ENCODE measurements around the gene TRIM56.
A peak's percentile ranks its signal among the peaks of the same experiment; 100 is the strongest.
"Not testable (repeated sequence)": the region's sequence is repeated elsewhere in the genome, so short reads cannot be mapped to it uniquely, and the experiment has no call there.

TRIM56 gene

GRCh38 chr7:101071362-101072104, 13.7 kb upstream of the TRIM56 start:
- H3K4me1 ChIP-seq (ENCODE audit: control insufficient read depth, insufficient read depth, low read length); H3K4me3 ChIP-seq (ENCODE audit: low read length in 2 of 2): not testable (repeated sequence)

GRCh38 chr7:101075646-101076045, 9.6 kb upstream of the TRIM56 start:
- no peaks in the 10 kb centered on the region for H3K9me3 ChIP-seq (ENCODE audit: control insufficient read depth in 2 of 2, low read length in 2 of 2)
- no peak overlapping the region for H3K4me3 ChIP-seq (ENCODE audit: low read length in 2 of 2)
- peaks cover 0 to 4% of the 10 kb centered on the region in 2 donors for H3K27me3 ChIP-seq (ENCODE audit: control insufficient read depth in 1 of 2, insufficient read depth in 2 of 2, low read length in 2 of 2)
- H3K4me1 ChIP-seq (ENCODE audit: control insufficient read depth, insufficient read depth, low read length), result no peaks in the 10 kb centered on the region
- no peak overlapping the region for H3K9ac ChIP-seq (ENCODE audit: low read length in 2 of 2)
- no peaks in the 10 kb centered on the region for H3K36me3 ChIP-seq (ENCODE audit: control insufficient read depth in 2 of 2, insufficient read depth in 2 of 2, low read length in 2 of 2)
- no peak overlapping the region for H3K27ac ChIP-seq (ENCODE audit: low read length)

More at GRCh38 chr7:101071362-101072104, 13.7 kb upstream of the TRIM56 start:
- not testable (repeated sequence) for H3K27ac ChIP-seq (ENCODE audit: low read length); H3K36me3 ChIP-seq (ENCODE audit: control insufficient read depth in 2 of 2, insufficient read depth in 2 of 2, low read length in 2 of 2); H3K9ac ChIP-seq (ENCODE audit: low read length in 2 of 2); H3K27me3 ChIP-seq (ENCODE audit: control insufficient read depth in 1 of 2, insufficient read depth in 2 of 2, low read length in 2 of 2); H3K9me3 ChIP-seq (ENCODE audit: control insufficient read depth in 2 of 2, low read length in 2 of 2)

GRCh38 chr7:101076183-101076582, 9.1 kb upstream of the TRIM56 start:
- H3K4me3 ChIP-seq (ENCODE audit: low read length in 2 of 2); H3K9ac ChIP-seq (ENCODE audit: low read length in 2 of 2); H3K27ac ChIP-seq (ENCODE audit: low read length); H3K9me3 ChIP-seq (ENCODE audit: control insufficient read depth in 2 of 2, low read length in 2 of 2); H3K4me1 ChIP-seq (ENCODE audit: control insufficient read depth, insufficient read depth, low read length); H3K36me3 ChIP-seq (ENCODE audit: control insufficient read depth in 2 of 2, insufficient read depth in 2 of 2, low read length in 2 of 2); H3K27me3 ChIP-seq (ENCODE audit: control insufficient read depth in 1 of 2, insufficient read depth in 2 of 2, low read length in 2 of 2): not testable (repeated sequence)

GRCh38 chr7:101077303-101078086, 7.8 kb upstream of the TRIM56 start:
- H3K4me1 ChIP-seq (ENCODE audit: control insufficient read depth, insufficient read depth, low read length), result no peaks in the 10 kb centered on the region

GRCh38 chr7:101081432-101081831, 3.8 kb upstream of the TRIM56 start:
- no peak overlapping the region for H3K27ac ChIP-seq (ENCODE audit: low read length)
- H3K4me1 ChIP-seq (ENCODE audit: control insufficient read depth, insufficient read depth, low read length), result peaks cover 14% of the 10 kb centered on the region
- no peaks in the 10 kb centered on the region for H3K9me3 ChIP-seq (ENCODE audit: control insufficient read depth in 2 of 2, low read length in 2 of 2)
- no peak overlapping the region for H3K4me3 ChIP-seq (ENCODE audit: low read length in 2 of 2)
- H3K9ac ChIP-seq (ENCODE audit: low read length in 2 of 2), result no peak overlapping the region
- no peaks in the 10 kb centered on the region for H3K36me3 ChIP-seq (ENCODE audit: control insufficient read depth in 2 of 2, insufficient read depth in 2 of 2, low read length in 2 of 2)
- H3K27me3 ChIP-seq (ENCODE audit: control insufficient read depth in 1 of 2, insufficient read depth in 2 of 2, low read length in 2 of 2), result peaks cover 0 to 2% of the 10 kb centered on the region in 2 donors

More at GRCh38 chr7:101077303-101078086, 7.8 kb upstream of the TRIM56 start:
- Histone ChIP-seq H3K9me3 (ENCODE audit: control insufficient read depth in 2 of 2, low read length in 2 of 2) (no peaks in the 10 kb centered on the region), H3K36me3 (ENCODE audit: control insufficient read depth in 2 of 2, insufficient read depth in 2 of 2, low read length in 2 of 2) (no peaks in the 10 kb centered on the region), H3K4me3 (ENCODE audit: low read length in 2 of 2) (no peak overlapping the region), H3K27ac (ENCODE audit: low read length) (no peak overlapping the region), H3K9ac (ENCODE audit: low read length in 2 of 2) (no peak overlapping the region), H3K27me3 (ENCODE audit: control insufficient read depth in 1 of 2, insufficient read depth in 2 of 2, low read length in 2 of 2) (peaks cover 0 to 4% of the 10 kb centered on the region in 2 donors)

GRCh38 chr7:101084865-101085161, 468 bp upstream of the TRIM56 start:
- Histone ChIP-seq H3K4me1 (ENCODE audit: control insufficient read depth, insufficient read depth, low read length) (peaks cover 31% of the 10 kb centered on the region), H3K4me3 (ENCODE audit: low read length in 2 of 2) (peak overlapping the region; percentile 96 to 99), H3K27ac (ENCODE audit: low read length) (peak overlapping the region; percentile 84), H3K36me3 (ENCODE audit: control insufficient read depth in 2 of 2, insufficient read depth in 2 of 2, low read length in 2 of 2) (peaks cover 0 to 10% of the 10 kb centered on the region in 2 donors), H3K27me3 (ENCODE audit: control insufficient read depth in 1 of 2, insufficient read depth in 2 of 2, low read length in 2 of 2) (no peaks in the 10 kb centered on the region), H3K9me3 (ENCODE audit: control insufficient read depth in 2 of 2, low read length in 2 of 2) (no peaks in the 10 kb centered on the region), H3K9ac (ENCODE audit: low read length in 2 of 2) (peak overlapping the region; percentile 90 to 99)

- peaks cover 0 to 13% of the 10 kb centered on the region in 2 donors for H3K36me3 ChIP-seq (ENCODE audit: control insufficient read depth in 2 of 2, insufficient read depth in 2 of 2, low read length in 2 of 2)
- H3K9ac ChIP-seq (ENCODE audit: low read length in 2 of 2), result no peak overlapping the region
- no peak overlapping the region for H3K27ac ChIP-seq (ENCODE audit: low read length)
- peaks cover 31% of the 10 kb centered on the region for H3K4me1 ChIP-seq (ENCODE audit: control insufficient read depth, insufficient read depth, low read length)
- no peak overlapping the region for H3K4me3 ChIP-seq (ENCODE audit: low read length in 2 of 2)
- no peaks in the 10 kb centered on the region for H3K9me3 ChIP-seq (ENCODE audit: control insufficient read depth in 2 of 2, low read length in 2 of 2)
- H3K27me3 ChIP-seq (ENCODE audit: control insufficient read depth in 1 of 2, insufficient read depth in 2 of 2, low read length in 2 of 2), result no peaks in the 10 kb centered on the region
Measured at GRCh38 chr7:101087334-101088068, 2.2 kb downstream of the TRIM56 start.

- Histone ChIP-seq H3K4me3 (ENCODE audit: low read length in 2 of 2) (no peak overlapping the region), H3K4me1 (ENCODE audit: control insufficient read depth, insufficient read depth, low read length) (peaks cover 31% of the 10 kb centered on the region), H3K9me3 (ENCODE audit: control insufficient read depth in 2 of 2, low read length in 2 of 2) (no peaks in the 10 kb centered on the region), H3K36me3 (ENCODE audit: control insufficient read depth in 2 of 2, insufficient read depth in 2 of 2, low read length in 2 of 2) (peaks cover 0 to 13% of the 10 kb centered on the region in 2 donors), H3K27me3 (ENCODE audit: control insufficient read depth in 1 of 2, insufficient read depth in 2 of 2, low read length in 2 of 2) (no peaks in the 10 kb centered on the region), H3K9ac (ENCODE audit: low read length in 2 of 2) (no peak overlapping the region), H3K27ac (ENCODE audit: low read length) (no peak overlapping the region)
Measured at GRCh38 chr7:101088069-101088425, 2.8 kb downstream of the TRIM56 start.

GRCh38 chr7:101088858-101089529, 3.7 kb downstream of the TRIM56 start:
- Histone ChIP-seq H3K36me3 (ENCODE audit: control insufficient read depth in 2 of 2, insufficient read depth in 2 of 2, low read length in 2 of 2) (peaks cover 0 to 13% of the 10 kb centered on the region in 2 donors), H3K4me3 (ENCODE audit: low read length in 2 of 2) (no peak overlapping the region), H3K9ac (ENCODE audit: low read length in 2 of 2) (no peak overlapping the region), H3K4me1 (ENCODE audit: control insufficient read depth, insufficient read depth, low read length) (peaks cover 31% of the 10 kb centered on the region), H3K9me3 (ENCODE audit: control insufficient read depth in 2 of 2, low read length in 2 of 2) (no peaks in the 10 kb centered on the region), H3K27ac (ENCODE audit: low read length) (no peak overlapping the region), H3K27me3 (ENCODE audit: control insufficient read depth in 1 of 2, insufficient read depth in 2 of 2, low read length in 2 of 2) (no peaks in the 10 kb centered on the region)

GRCh38 chr7:101089876-101090275, 4.6 kb downstream of the TRIM56 start:
- Histone ChIP-seq H3K9ac (ENCODE audit: low read length in 2 of 2) (no peak overlapping the region), H3K36me3 (ENCODE audit: control insufficient read depth in 2 of 2, insufficient read depth in 2 of 2, low read length in 2 of 2) (peaks cover 0 to 13% of the 10 kb centered on the region in 2 donors), H3K4me1 (ENCODE audit: control insufficient read depth, insufficient read depth, low read length) (peaks cover 27% of the 10 kb centered on the region), H3K27me3 (ENCODE audit: control insufficient read depth in 1 of 2, insufficient read depth in 2 of 2, low read length in 2 of 2) (no peaks in the 10 kb centered on the region), H3K27ac (ENCODE audit: low read length) (no peak overlapping the region), H3K9me3 (ENCODE audit: control insufficient read depth in 2 of 2, low read length in 2 of 2) (no peaks in the 10 kb centered on the region), H3K4me3 (ENCODE audit: low read length in 2 of 2) (no peak overlapping the region)
